ENCODE data around the gene MED1. TPM values are rescaled to one million over a fixed set of nuclear protein-coding genes. Genes with fewer than 3 reads are reported as not detected.
"Not testable (repeated sequence)": the region's sequence is repeated elsewhere in the genome, so short reads cannot be mapped to it uniquely, and the experiment has no call there.

Gene MED1
- total RNA-seq, 1 donor from 2014 or later, result 21.6 TPM

GRCh38 chr17:39376434-39376833 is 74.6 kb downstream of the MED1 start:
- TF ChIP-seq, protein P1, sequence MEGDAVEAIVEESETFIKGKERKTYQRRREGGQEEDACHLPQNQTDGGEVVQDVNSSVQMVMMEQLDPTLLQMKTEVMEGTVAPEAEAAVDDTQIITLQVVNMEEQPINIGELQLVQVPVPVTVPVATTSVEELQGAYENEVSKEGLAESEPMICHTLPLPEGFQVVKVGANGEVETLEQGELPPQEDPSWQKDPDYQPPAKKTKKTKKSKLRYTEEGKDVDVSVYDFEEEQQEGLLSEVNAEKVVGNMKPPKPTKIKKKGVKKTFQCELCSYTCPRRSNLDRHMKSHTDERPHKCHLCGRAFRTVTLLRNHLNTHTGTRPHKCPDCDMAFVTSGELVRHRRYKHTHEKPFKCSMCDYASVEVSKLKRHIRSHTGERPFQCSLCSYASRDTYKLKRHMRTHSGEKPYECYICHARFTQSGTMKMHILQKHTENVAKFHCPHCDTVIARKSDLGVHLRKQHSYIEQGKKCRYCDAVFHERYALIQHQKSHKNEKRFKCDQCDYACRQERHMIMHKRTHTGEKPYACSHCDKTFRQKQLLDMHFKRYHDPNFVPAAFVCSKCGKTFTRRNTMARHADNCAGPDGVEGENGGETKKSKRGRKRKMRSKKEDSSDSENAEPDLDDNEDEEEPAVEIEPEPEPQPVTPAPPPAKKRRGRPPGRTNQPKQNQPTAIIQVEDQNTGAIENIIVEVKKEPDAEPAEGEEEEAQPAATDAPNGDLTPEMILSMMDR (IDR thresholded peaks at IDR 0.05; ENCODE audit: insufficient read depth, low read length, severe bottlenecking), result no peak
- DNase-seq (ENCODE audit: low read depth), result no peak
- Histone ChIP-seq H3K27me3 (ENCODE audit: control insufficient read depth, insufficient read depth, low read length) (no peaks in the 10 kb centered on the region), H3K36me3 (ENCODE audit: control insufficient read depth, insufficient read depth, low read length) (no peaks in the 10 kb centered on the region), H3K4me3 (ENCODE audit: low read depth, low read length) (no peak overlapping the region)
- FAIRE-seq, result no peak

DNA sequence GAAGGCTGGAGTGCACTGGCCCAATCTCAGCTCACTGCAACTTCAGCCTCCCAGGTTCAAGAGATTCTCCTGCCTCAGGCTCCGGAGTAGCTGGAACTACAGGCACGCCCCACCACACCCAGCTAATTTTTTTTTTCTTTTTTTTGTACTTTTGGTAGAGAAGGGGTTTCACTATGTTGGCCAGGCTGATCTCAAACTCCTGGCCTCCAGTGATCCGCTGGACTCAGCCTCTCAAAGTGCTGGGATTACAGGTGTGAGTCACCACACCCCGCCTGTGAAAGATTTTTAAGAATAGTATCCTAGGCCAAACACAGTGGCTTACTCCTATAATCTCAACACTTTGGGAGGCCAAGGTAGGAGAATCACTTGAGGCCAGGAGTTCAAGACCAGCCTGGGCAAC is 83.3 kb downstream of the MED1 start:
- not testable (repeated sequence) for H3K4me3 ChIP-seq (ENCODE audit: low read depth, low read length); FAIRE-seq; H3K27me3 ChIP-seq (ENCODE audit: control insufficient read depth, insufficient read depth, low read length); H3K36me3 ChIP-seq (ENCODE audit: control insufficient read depth, insufficient read depth, low read length); DNase-seq (ENCODE audit: low read depth)

DNA sequence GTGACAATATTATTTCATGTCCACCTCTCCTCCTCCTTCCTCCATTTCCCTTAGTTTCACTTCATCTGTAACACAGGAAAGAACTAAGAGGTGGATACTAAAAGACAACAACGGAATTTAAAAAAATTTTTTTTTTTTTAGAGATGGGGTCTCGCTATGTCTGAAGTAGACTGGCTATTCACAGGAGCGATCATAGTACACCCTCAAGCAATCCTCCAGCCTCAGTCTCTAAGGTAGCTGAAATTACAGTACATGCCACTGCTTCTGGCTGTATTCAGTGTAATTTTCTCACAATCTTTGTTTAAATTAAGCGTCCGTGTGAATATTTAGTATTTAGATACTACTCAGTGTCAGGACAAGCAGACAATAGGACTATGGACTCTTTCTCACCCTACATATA is 85.2 kb downstream of the MED1 start:
- no peak for FAIRE-seq
- Histone ChIP-seq H3K27me3 (ENCODE audit: control insufficient read depth, insufficient read depth, low read length) (no peaks in the 10 kb centered on the region), H3K36me3 (ENCODE audit: control insufficient read depth, insufficient read depth, low read length) (no peaks in the 10 kb centered on the region), H3K4me3 (ENCODE audit: low read depth, low read length) (no peak overlapping the region)
- TF ChIP-seq, protein P1 (IDR thresholded peaks at IDR 0.05; ENCODE audit: insufficient read depth, low read length, severe bottlenecking), result no peak
- no peak for DNase-seq (ENCODE audit: low read depth)

DNA sequence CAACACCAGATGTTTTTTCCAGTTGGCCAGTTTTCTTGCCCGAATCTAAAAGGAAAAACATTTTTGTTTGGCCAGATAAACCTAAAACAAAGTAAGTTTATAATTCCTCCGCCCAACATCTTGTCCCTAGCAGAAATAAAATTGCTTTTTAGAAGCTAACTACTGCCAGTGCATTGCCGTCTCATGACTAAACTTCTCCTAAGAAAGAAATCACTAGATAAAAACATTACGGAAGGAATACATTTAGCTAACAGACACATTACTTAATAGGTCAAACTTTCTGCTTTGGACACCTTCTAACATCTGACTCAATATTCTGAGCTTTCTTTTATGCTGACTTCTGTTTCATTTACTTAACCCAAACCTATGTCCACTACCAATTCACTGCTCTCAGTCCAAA is 85.8 kb downstream of the MED1 start:
- FAIRE-seq (no peak), DNase-seq (ENCODE audit: low read depth) (no peak)
- Histone ChIP-seq H3K36me3 (ENCODE audit: control insufficient read depth, insufficient read depth, low read length) (no peaks in the 10 kb centered on the region), H3K4me3 (ENCODE audit: low read depth, low read length) (no peak overlapping the region), H3K27me3 (ENCODE audit: control insufficient read depth, insufficient read depth, low read length) (no peaks in the 10 kb centered on the region)
- TF ChIP-seq, protein P1 (IDR thresholded peaks at IDR 0.05; ENCODE audit: insufficient read depth, low read length, severe bottlenecking), result no peak

DNA sequence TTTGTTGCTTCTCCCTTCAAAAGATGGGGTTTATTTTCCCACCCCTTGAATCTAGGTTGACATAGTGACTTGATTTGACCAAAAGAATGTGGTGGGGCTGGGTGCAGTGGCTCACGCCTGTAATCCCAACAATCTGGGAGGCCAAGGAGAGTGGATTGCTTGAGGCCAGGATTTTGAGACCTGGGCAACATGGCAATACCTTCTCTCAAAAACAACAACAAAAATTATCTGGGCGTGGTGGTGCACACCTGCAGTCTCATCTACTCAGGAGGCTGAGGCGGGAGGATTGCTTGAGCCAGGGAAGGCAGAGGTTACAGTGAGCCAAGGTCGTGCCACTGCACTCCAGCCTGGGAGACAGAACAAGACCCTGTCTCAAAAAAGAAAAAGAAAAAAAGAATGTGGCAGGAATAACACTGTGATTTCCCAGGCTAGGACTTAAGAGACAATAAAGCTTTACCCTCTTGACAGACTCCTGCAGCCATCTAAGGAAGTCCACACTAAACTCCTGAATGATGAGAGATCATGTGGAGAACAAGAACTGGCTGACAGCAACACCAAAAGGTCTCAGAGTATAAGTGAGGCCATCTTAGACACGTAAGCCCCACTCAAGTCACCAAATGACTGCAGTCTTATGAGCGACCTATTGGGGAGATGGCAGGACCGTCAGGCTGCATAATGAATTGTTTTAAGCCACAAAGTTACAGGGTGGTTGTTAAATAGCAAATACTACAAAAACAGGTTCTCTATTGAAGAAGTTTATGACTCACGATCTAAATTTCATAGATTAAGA is 86.6 kb downstream of the MED1 start:
- Histone ChIP-seq H3K27me3 (ENCODE audit: control insufficient read depth, insufficient read depth, low read length) (no peaks in the 10 kb centered on the region), H3K36me3 (ENCODE audit: control insufficient read depth, insufficient read depth, low read length) (no peaks in the 10 kb centered on the region), H3K4me3 (ENCODE audit: low read depth, low read length) (no peak overlapping the region)
- no peak for FAIRE-seq
- no peak for DNase-seq (ENCODE audit: low read depth)
- TF ChIP-seq, protein P1 (IDR thresholded peaks at IDR 0.05; ENCODE audit: insufficient read depth, low read length, severe bottlenecking), result no peak

- no peak for DNase-seq (ENCODE audit: low read depth)
- no peak for FAIRE-seq
- Histone ChIP-seq H3K4me3 (ENCODE audit: low read depth, low read length) (no peak overlapping the region), H3K27me3 (ENCODE audit: control insufficient read depth, insufficient read depth, low read length) (no peaks in the 10 kb centered on the region), H3K36me3 (ENCODE audit: control insufficient read depth, insufficient read depth, low read length) (no peaks in the 10 kb centered on the region)
- TF ChIP-seq, protein P1 (IDR thresholded peaks at IDR 0.05; ENCODE audit: insufficient read depth, low read length, severe bottlenecking), result no peak
Measured at GRCh38 chr17:39361064-39361463, 90.0 kb downstream of the MED1 start.

All from bronchial epithelial cell (primary cell).